ENCODE measurements around the gene PPP1R12C. TPM values are rescaled to one million over a fixed set of nuclear protein-coding genes. Genes with fewer than 3 reads are reported as not detected.
A peak's percentile ranks its signal among the peaks of the same experiment; 100 is the strongest.
"Not testable (repeated sequence)": the region's sequence is repeated elsewhere in the genome, so short reads cannot be mapped to it uniquely, and the experiment has no call there.

The PPP1R12C gene
- total RNA-seq, 1 donor from 2014 or later: 219 TPM

DNA sequence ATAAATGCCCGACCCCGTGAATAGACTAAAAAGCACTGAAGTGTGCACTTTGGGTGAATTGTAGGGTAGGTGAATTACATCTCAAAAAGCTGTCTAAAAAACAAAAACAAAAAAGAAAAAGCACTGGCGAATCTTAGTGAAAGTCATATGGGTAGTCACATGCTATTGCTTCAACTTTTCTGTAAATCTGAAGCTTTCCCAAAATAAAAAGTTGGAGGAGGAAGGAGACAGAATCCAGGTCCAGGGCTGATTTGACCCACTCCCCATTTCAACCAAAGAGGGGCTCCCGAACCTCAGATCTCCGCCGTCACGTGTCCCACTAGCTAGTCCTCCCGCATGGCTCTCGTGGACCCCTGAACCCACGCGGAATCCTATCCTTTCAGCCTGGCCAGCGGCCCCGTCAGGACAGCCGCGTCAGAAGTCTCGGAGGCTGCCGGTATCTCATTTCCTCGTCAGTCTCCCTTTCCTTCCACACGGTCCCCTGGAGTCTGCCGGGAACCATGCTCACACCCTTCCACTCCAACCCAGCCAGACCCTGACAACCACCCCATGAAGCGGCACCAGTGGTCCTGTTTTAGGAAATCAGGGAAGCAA, 6.1 kb downstream of the PPP1R12C start:
- no peak for DNase-seq (ENCODE audit: low spot score in 2 of 2)
- intact Hi-C loops (cut with DNase I): loop anchor here (10.0 kb wide), 4 partner anchors 543 to 1247 kb away; partner anchors contain the start of genes CDC42EP5, MYADM, U2AF2 and ZNF444
- TF ChIP-seq, protein P1, sequence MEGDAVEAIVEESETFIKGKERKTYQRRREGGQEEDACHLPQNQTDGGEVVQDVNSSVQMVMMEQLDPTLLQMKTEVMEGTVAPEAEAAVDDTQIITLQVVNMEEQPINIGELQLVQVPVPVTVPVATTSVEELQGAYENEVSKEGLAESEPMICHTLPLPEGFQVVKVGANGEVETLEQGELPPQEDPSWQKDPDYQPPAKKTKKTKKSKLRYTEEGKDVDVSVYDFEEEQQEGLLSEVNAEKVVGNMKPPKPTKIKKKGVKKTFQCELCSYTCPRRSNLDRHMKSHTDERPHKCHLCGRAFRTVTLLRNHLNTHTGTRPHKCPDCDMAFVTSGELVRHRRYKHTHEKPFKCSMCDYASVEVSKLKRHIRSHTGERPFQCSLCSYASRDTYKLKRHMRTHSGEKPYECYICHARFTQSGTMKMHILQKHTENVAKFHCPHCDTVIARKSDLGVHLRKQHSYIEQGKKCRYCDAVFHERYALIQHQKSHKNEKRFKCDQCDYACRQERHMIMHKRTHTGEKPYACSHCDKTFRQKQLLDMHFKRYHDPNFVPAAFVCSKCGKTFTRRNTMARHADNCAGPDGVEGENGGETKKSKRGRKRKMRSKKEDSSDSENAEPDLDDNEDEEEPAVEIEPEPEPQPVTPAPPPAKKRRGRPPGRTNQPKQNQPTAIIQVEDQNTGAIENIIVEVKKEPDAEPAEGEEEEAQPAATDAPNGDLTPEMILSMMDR (IDR thresholded peaks at IDR 0.05): no peak
- Histone ChIP-seq H3K27ac (peak overlapping the region; percentile 79 to 87), H3K27me3 (no peaks in the 10 kb centered on the region), H3K4me3 (no peak overlapping the region), H3K9me3 (no peaks in the 10 kb centered on the region), H3K36me3 (peaks cover 8 to 21% of the 10 kb centered on the region in 2 donors), H3K4me1 (peaks cover 13 to 30% of the 10 kb centered on the region in 2 donors)

DNA sequence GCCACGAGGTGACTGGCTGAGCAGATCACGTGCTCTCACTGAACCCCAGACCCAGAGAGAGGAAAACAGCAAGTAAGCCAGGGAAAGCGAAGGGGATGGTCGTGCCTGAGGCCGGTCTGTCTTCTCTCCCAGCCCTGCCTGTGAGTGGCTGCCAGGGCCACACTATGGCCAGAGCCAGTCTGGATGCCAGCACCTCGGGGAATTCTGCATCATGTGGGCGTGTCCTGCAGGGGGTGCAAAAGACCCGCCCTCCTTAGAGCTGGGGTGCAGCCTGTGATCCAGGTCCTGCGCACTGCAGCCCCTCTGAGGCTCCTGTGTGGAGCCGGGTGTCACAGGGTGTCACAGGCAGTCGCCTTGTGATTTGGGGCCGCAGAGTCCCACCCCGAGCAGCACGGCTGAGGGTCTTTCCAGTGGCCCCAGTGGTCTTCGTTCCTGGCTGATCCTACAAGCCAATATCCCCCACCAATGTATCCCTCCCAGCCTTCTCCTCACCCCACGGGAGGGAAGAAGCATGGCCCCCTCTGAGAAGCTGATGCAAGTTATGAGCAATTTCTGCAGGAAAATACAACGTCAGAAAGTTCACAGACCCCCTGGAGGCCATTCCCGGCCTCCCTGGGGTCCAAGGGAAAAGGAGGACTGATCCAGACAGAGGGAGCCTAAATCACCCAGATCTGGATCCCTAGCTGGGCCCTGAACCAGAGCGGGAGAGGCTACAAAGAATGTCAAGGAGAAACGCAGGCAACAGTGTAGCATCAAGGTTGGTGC, 7.7 kb downstream of the PPP1R12C start:
- TF ChIP-seq, protein P1 (IDR thresholded peaks at IDR 0.05): no peak
- Histone ChIP-seq H3K9me3 (no peaks in the 10 kb centered on the region), H3K36me3 (peaks cover 12 to 28% of the 10 kb centered on the region in 2 donors), H3K4me3 (no peak overlapping the region), H3K27ac (no peak overlapping the region), H3K27me3 (no peaks in the 10 kb centered on the region), H3K4me1 (peaks cover 5 to 16% of the 10 kb centered on the region in 2 donors)
- no peak for DNase-seq (ENCODE audit: low spot score in 2 of 2)
- intact Hi-C loops (cut with DNase I): loop anchor here (10.0 kb wide), 4 partner anchors 545 to 1245 kb away; partner anchors contain the start of genes CDC42EP5, MYADM, U2AF2 and ZNF444

DNA sequence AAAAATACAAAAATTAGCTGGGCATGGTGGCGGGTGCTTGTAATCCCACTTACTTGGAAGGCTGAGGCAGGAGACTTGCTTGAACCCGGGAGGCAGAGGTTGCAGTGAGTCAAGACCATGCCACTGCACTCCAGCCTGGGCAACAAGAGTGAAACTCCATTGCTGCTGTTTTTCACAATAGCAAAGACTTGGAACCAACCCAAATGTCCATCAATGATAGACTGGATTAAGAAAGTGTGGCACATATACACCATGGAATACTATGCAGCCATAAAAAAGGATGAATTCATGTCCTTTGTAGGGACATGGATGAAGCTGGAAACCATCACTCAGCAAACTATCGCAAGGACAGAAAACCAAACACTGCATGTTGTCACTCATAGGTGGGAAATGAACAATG, 10.2 kb downstream of the PPP1R12C start:
- H3K27ac ChIP-seq; DNase-seq (ENCODE audit: low spot score in 2 of 2); H3K4me3 ChIP-seq; intact Hi-C loops (cut with DNase I); H3K9me3 ChIP-seq; H3K4me1 ChIP-seq; H3K27me3 ChIP-seq: not testable (repeated sequence)
- peaks cover 24 to 40% of the 10 kb centered on the region in 2 donors for H3K36me3 ChIP-seq

DNA sequence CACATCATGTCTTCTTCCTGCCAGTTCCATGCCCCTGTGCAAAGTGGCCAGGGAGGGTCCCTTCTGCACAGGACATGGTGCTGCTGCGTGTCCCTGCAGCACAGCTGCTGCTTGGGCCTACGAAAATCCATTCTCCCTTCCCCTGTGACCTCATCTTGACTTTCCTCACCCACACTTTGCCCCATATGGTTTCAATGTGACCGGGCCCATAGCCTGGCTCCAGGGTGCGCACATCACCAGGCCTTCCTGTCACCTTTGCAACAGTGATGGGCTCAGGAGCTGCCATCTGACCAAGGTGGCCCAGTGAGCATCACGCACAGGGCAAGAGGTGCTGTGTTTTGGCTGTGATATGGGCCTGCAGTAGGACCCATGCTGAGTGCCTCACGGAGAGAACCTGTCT, 10.8 kb downstream of the PPP1R12C start:
- H3K27me3 ChIP-seq: no peaks in the 10 kb centered on the region
- H3K36me3 ChIP-seq: peaks cover 26 to 44% of the 10 kb centered on the region in 2 donors
- H3K4me1 ChIP-seq: no peaks in the 10 kb centered on the region
- peaks cover 0 to 7% of the 10 kb centered on the region in 2 donors for H3K9me3 ChIP-seq
- TF ChIP-seq, protein P1 (IDR thresholded peaks at IDR 0.05): no peak
- no peak overlapping the region for H3K27ac ChIP-seq
- intact Hi-C loops (cut with DNase I): no loop called here
- no peak for DNase-seq (ENCODE audit: low spot score in 2 of 2)
- H3K4me3 ChIP-seq: no peak overlapping the region

DNA sequence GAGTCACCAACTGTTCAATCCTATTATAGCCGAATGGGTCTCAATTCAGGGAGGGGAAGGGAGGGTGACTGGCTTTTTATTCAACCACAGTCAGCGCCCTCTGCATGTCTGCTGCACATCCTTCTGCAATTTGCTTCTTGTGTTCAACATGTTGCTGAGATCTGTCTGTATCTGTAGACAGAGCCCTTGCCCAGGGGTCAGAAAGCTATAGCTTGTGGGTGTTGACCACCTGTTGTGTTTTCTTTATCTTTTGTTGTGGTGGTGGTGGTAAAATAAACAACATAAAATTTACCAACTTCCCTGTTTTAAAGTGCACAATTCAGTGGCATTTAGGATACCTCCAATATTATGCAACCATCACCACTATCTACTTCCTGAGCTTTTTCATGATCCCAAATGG, 12.2 kb downstream of the PPP1R12C start:
- H3K9me3 ChIP-seq: peaks cover 0 to 7% of the 10 kb centered on the region in 2 donors
- H3K36me3 ChIP-seq: peaks cover 37 to 53% of the 10 kb centered on the region in 2 donors
- TF ChIP-seq, protein P1 (IDR thresholded peaks at IDR 0.05): no peak
- no peaks in the 10 kb centered on the region for H3K27me3 ChIP-seq
- H3K4me1 ChIP-seq: no peaks in the 10 kb centered on the region
- no peak for DNase-seq (ENCODE audit: low spot score in 2 of 2)
- H3K4me3 ChIP-seq: no peak overlapping the region
- no peak overlapping the region for H3K27ac ChIP-seq
- intact Hi-C loops (cut with DNase I): no loop called here

DNA sequence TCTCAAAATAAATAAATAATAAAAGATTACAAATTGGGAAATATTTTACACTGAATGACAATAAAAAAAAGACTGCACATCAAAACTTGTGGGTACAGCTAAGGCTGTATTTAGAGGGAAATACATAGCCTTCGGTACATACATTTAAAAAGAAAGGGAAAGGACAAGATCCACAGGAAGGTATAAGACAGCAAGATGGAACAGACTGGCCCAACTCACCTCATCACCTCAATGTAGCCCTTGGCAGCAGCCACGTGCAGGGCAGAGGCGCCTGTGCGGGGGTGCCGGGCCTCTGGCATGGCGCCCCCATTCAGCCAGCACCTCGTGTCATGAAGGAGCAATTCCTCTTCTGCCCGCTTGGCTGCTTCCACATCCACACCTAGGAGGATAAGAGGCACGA, 14.2 kb downstream of the PPP1R12C start:
- H3K27me3 ChIP-seq: no peaks in the 10 kb centered on the region
- no peaks in the 10 kb centered on the region for H3K4me1 ChIP-seq
- TF ChIP-seq, protein P1 (IDR thresholded peaks at IDR 0.05): no peak
- peaks cover 51 to 59% of the 10 kb centered on the region in 2 donors for H3K36me3 ChIP-seq
- DNase-seq (ENCODE audit: low spot score in 2 of 2): no peak
- intact Hi-C loops (cut with DNase I): no loop called here
- no peak overlapping the region for H3K27ac ChIP-seq
- peaks cover 0 to 7% of the 10 kb centered on the region in 2 donors for H3K9me3 ChIP-seq
- H3K4me3 ChIP-seq: no peak overlapping the region

Data from ascending aorta (tissue), 2 donors.